Measurements from ENCODE around the gene OPRM1. TPM values are rescaled to one million over a fixed set of nuclear protein-coding genes. Genes with fewer than 3 reads are reported as not detected.

The OPRM1 gene
- total RNA-seq, 1 donor from 2014 or later = not detected

DNA sequence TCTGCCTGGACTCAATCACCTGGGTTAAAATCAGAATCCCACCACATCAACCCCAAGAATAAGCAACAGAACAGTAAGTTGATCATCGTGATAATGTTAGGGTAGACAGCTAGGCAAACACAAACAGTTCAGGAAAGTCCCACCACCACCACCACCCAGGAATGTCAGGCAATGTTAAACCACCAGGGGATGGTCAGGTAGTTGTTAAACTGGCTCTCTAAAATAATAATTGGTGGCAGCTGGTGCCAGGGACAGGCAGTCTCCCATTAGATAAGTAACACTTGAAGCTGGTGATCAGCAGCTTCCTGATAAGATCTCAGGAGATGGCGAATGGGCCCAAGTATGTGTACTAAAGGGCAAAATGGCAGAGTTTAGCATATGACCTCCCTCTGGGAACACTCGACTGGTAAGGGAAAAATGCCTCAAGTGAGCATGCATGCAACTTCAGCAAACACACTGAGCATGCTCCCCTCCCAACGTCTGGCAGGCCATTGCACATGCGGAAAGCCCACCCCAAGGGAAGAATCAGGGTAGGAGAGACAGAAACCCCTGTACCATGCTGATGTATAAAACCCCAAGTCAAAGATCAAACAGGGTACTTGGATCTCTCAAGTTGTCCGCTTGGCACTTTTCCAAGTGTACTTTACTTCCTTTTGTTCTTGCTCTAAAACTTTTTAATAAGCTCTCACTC, 250.9 kb downstream of the OPRM1 start:
- no peaks in the 10 kb centered on the region for H3K36me3 Mint-ChIP-seq (ENCODE audit: low read depth)
- H3K27ac Mint-ChIP-seq (ENCODE audit: unreplicated experiment) = no peak overlapping the region
- no peak for DNase-seq (ENCODE audit: low read depth, low spot score)
- peaks cover 3% of the 10 kb centered on the region for H3K4me1 Mint-ChIP-seq
- H3K9me3 Mint-ChIP-seq = no peaks in the 10 kb centered on the region
- no peaks in the 10 kb centered on the region for H3K27me3 Mint-ChIP-seq (ENCODE audit: low read depth)
- no peak overlapping the region for H3K4me3 Mint-ChIP-seq
- TF ChIP-seq, protein P1, sequence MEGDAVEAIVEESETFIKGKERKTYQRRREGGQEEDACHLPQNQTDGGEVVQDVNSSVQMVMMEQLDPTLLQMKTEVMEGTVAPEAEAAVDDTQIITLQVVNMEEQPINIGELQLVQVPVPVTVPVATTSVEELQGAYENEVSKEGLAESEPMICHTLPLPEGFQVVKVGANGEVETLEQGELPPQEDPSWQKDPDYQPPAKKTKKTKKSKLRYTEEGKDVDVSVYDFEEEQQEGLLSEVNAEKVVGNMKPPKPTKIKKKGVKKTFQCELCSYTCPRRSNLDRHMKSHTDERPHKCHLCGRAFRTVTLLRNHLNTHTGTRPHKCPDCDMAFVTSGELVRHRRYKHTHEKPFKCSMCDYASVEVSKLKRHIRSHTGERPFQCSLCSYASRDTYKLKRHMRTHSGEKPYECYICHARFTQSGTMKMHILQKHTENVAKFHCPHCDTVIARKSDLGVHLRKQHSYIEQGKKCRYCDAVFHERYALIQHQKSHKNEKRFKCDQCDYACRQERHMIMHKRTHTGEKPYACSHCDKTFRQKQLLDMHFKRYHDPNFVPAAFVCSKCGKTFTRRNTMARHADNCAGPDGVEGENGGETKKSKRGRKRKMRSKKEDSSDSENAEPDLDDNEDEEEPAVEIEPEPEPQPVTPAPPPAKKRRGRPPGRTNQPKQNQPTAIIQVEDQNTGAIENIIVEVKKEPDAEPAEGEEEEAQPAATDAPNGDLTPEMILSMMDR (conservative IDR thresholded peaks at IDR 0.05) = no peak

DNA sequence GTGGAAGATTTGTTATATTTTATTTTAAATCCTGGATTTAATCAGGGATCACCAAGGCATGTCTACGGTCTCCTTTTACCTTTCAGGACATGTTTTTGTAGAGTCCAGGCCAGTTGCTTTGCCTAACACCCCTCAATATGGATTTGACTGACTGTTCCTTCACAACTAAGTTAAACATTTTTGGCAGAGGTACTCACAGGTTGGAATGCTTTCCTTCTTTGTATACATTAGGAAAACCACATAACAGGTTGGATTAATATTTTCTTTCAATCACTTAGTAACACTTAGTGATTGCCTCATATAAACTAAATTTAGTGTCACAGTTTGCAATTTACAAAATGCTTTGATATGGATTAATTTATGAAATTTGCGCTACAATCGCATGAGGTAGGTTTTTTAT, 253.0 kb downstream of the OPRM1 start:
- H3K9me3 Mint-ChIP-seq = no peaks in the 10 kb centered on the region
- H3K27me3 Mint-ChIP-seq (ENCODE audit: low read depth) = no peaks in the 10 kb centered on the region
- H3K27ac Mint-ChIP-seq (ENCODE audit: unreplicated experiment) = no peak overlapping the region
- no peak overlapping the region for H3K4me3 Mint-ChIP-seq
- TF ChIP-seq, protein P1 (conservative IDR thresholded peaks at IDR 0.05) = no peak
- no peak for DNase-seq (ENCODE audit: low read depth, low spot score)
- peaks cover 3% of the 10 kb centered on the region for H3K4me1 Mint-ChIP-seq
- peaks cover 2% of the 10 kb centered on the region for H3K36me3 Mint-ChIP-seq (ENCODE audit: low read depth)

DNA sequence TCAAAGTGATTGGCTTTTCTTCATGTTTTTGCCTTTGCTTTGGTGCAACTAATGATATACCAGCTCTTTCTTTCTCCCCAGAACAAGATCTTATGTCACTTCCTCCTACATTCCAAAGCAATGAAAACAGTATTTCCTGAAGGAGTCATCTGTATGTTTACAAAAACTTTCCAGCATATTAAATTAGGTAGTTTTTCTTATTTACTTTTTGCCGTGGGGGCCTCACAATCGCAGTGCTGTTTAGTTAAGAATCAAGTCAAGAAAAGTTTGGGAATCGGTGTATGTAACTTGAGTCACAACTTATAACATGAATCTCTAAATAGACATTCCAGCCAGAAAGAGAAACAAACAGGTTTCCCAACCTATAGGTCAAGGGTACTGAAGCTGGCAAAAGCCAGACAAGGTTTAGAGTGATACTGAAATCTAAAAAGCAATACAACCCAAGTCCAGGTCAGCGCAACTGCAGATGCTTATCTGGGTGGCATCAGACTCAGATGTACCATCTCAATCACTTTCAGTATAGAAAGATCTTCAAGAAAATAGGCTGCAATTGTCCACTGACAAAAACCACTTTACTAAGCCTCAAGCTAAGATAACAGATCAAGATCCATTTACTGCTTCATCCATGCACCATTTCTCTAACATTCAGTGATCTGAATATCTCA, 253.9 kb downstream of the OPRM1 start:
- peaks cover 11% of the 10 kb centered on the region for H3K4me1 Mint-ChIP-seq
- DNase-seq (ENCODE audit: low read depth, low spot score) = no peak
- TF ChIP-seq, protein P1 (conservative IDR thresholded peaks at IDR 0.05) = no peak
- no peaks in the 10 kb centered on the region for H3K27me3 Mint-ChIP-seq (ENCODE audit: low read depth)
- H3K4me3 Mint-ChIP-seq = no peak overlapping the region
- no peaks in the 10 kb centered on the region for H3K9me3 Mint-ChIP-seq
- H3K27ac Mint-ChIP-seq (ENCODE audit: unreplicated experiment) = no peak overlapping the region
- peaks cover 2% of the 10 kb centered on the region for H3K36me3 Mint-ChIP-seq (ENCODE audit: low read depth)

DNA sequence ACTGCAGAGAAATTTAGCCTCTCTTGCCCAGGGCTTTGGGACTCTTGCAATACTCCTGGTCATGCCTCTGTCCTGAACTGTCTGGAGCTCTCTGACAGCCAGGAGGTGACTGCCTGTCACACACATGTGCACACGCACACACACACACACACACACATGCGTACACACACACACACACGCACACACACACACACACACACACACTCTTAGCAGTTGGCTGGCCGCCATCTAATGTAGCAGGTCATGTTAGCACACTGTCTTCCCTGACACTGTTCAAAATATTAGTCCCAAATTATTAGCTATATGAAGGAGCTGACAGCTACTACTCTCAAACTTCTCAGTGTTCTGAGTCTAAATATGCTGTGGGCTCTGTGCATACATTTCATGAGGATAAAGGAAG, 256.7 kb downstream of the OPRM1 start:
- Mint-ChIP-seq H3K27ac (ENCODE audit: unreplicated experiment) (no peak overlapping the region), H3K4me1 (peaks cover 22% of the 10 kb centered on the region), H3K36me3 (ENCODE audit: low read depth) (peaks cover 2% of the 10 kb centered on the region), H3K9me3 (no peaks in the 10 kb centered on the region), H3K27me3 (ENCODE audit: low read depth) (no peaks in the 10 kb centered on the region), H3K4me3 (no peak overlapping the region)
- no peak for DNase-seq (ENCODE audit: low read depth, low spot score)
- TF ChIP-seq, protein P1 (conservative IDR thresholded peaks at IDR 0.05) = no peak

All from neural crest cell (in vitro differentiated cells).